Measurements from ENCODE around the gene CCT5. TPM values are rescaled to one million over a fixed set of nuclear protein-coding genes. Genes with fewer than 3 reads are reported as not detected.
"Not testable (repeated sequence)": the region's sequence is repeated elsewhere in the genome, so short reads cannot be mapped to it uniquely, and the experiment has no call there.

Gene CCT5
- polyA plus RNA-seq, 1 donor (not counting 4 experiments of a cell fraction or from before 2014, with no cell fraction given), result 558 TPM

DNA sequence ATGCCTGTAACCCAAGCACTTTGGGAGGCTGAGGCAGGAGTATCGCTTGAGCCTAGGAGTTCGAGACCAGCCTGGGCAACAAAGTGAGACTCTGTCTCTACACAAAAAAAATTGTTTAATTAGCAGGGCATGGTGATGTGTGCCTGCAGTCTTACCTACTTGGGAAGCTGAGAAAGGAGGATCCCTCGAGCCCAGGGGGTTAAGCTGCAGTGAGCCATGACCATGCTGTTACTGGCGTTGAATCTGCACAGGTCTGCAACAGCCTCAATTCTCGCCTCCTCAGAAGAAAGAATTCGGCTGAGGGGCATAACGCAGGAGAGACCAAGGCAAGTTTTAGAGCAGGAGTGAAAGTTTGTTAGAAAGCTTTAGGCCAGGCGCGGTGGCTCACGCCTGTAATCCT is 18.0 kb downstream of the CCT5 start:
- no peaks in the 10 kb centered on the region for H3K9me3 ChIP-seq (ENCODE audit: control insufficient read depth, low read depth, low read length)
- no peak overlapping the region for H3K4me3 ChIP-seq (ENCODE audit: control insufficient read depth in 2 of 3, extremely low read depth in 1 of 3, insufficient read depth in 2 of 3, low read depth in 1 of 3, low read length in 3 of 3)
- TF ChIP-seq CTCF (optimal IDR thresholded peaks at IDR 0.05 in 1 of 3, IDR thresholded peaks at IDR 0.05 in 1 of 3, conservative IDR thresholded peaks at IDR 0.05 in 1 of 3; ENCODE audit: extremely low read depth in 1 of 3, insufficient read depth in 2 of 3, low read length in 3 of 3), result no peak
- no peak for TF ChIP-seq EZH2 (IDR thresholded peaks at IDR 0.05; ENCODE audit: low read length)
- no peak overlapping the region for H3K9ac ChIP-seq (ENCODE audit: control insufficient read depth, extremely low read depth, insufficient read depth, low read length)
- FAIRE-seq (no peak), DNase-seq (ENCODE audit: low read depth, low spot score) (no peak)
- no peak overlapping the region for H3K27ac ChIP-seq (ENCODE audit: control insufficient read depth, insufficient read depth, low read length)
- peaks cover 15% of the 10 kb centered on the region for H3K4me1 ChIP-seq (ENCODE audit: control insufficient read depth, extremely low read depth, insufficient read depth, low read length)
- no peak overlapping the region for H3K4me2 ChIP-seq (ENCODE audit: control insufficient read depth, extremely low read depth, insufficient read depth, low read depth, low read length)
- H4K20me1 ChIP-seq (ENCODE audit: control insufficient read depth, extremely low read depth, insufficient read depth, low read length), result no peaks in the 10 kb centered on the region
- H3K27me3 ChIP-seq (ENCODE audit: control insufficient read depth, extremely low read depth, insufficient read depth, low read length), result no peaks in the 10 kb centered on the region
- no peaks in the 10 kb centered on the region for H3K79me2 ChIP-seq (ENCODE audit: control insufficient read depth, insufficient read depth, low read length)
- H3K9me1 ChIP-seq (ENCODE audit: control insufficient read depth, extremely low read depth, insufficient read depth, low read length), result peaks cover 3% of the 10 kb centered on the region
- no peak overlapping the region for H2AFZ ChIP-seq (ENCODE audit: control insufficient read depth, low read length)
- dilution Hi-C loops (cut with MboI; ENCODE audit: extremely low pct_ligation_motif_present, low sequenced_read_pairs), result no loop called here
- peaks cover 10 to 12% of the 10 kb centered on the region in 2 experiments for H3K36me3 ChIP-seq (ENCODE audit: control insufficient read depth in 2 of 2, extremely low read depth in 1 of 2, insufficient read depth in 2 of 2, low read length in 2 of 2)

GRCh38 chr5:10272053-10272874 is 22.2 kb downstream of the CCT5 start:
- Histone ChIP-seq H3K79me2 (ENCODE audit: control insufficient read depth, insufficient read depth, low read length) (no peaks in the 10 kb centered on the region), H3K9ac (ENCODE audit: control insufficient read depth, extremely low read depth, insufficient read depth, low read length) (no peak overlapping the region), H2AFZ (ENCODE audit: control insufficient read depth, low read length) (no peak overlapping the region), H3K9me3 (ENCODE audit: control insufficient read depth, low read depth, low read length) (no peaks in the 10 kb centered on the region), H3K27ac (ENCODE audit: control insufficient read depth, insufficient read depth, low read length) (no peak overlapping the region), H3K4me1 (ENCODE audit: control insufficient read depth, extremely low read depth, insufficient read depth, low read length) (peaks cover 8% of the 10 kb centered on the region), H3K27me3 (ENCODE audit: control insufficient read depth, extremely low read depth, insufficient read depth, low read length) (no peaks in the 10 kb centered on the region), H3K9me1 (ENCODE audit: control insufficient read depth, extremely low read depth, insufficient read depth, low read length) (peaks cover 3% of the 10 kb centered on the region), H3K4me2 (ENCODE audit: control insufficient read depth, extremely low read depth, insufficient read depth, low read depth, low read length) (no peak overlapping the region), H3K36me3 (ENCODE audit: control insufficient read depth in 2 of 2, extremely low read depth in 1 of 2, insufficient read depth in 2 of 2, low read length in 2 of 2) (no peaks in the 10 kb centered on the region), H3K4me3 (ENCODE audit: control insufficient read depth in 2 of 3, extremely low read depth in 1 of 3, insufficient read depth in 2 of 3, low read depth in 1 of 3, low read length in 3 of 3) (no peak overlapping the region), H4K20me1 (ENCODE audit: control insufficient read depth, extremely low read depth, insufficient read depth, low read length) (no peaks in the 10 kb centered on the region)
- dilution Hi-C loops (cut with MboI; ENCODE audit: extremely low pct_ligation_motif_present, low sequenced_read_pairs), result no loop called here
- FAIRE-seq, result no peak
- no peak for DNase-seq (ENCODE audit: low read depth, low spot score)
- TF ChIP-seq CTCF (optimal IDR thresholded peaks at IDR 0.05 in 1 of 3, IDR thresholded peaks at IDR 0.05 in 1 of 3, conservative IDR thresholded peaks at IDR 0.05 in 1 of 3; ENCODE audit: extremely low read depth in 1 of 3, insufficient read depth in 2 of 3, low read length in 3 of 3) (no peak), EZH2 (IDR thresholded peaks at IDR 0.05; ENCODE audit: low read length) (no peak)

DNA sequence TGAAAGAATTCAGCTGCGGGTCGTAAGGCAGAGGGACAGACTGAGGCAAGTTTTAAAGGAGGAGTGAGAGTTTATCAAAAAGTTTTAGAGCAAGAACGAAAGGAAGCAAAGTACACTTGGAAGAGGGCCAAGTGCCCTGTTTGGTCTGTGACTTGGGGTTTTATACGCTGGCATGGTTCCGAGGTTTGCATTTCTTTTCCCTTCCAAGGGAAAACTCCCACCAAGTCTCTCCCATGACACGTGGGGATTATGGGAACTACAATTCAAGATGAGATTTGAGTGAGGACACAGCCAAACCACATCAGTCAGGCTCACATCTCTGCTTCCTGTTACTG is 22.8 kb downstream of the CCT5 start:
- FAIRE-seq; H3K27me3 ChIP-seq (ENCODE audit: control insufficient read depth, extremely low read depth, insufficient read depth, low read length); H4K20me1 ChIP-seq (ENCODE audit: control insufficient read depth, extremely low read depth, insufficient read depth, low read length); H3K9ac ChIP-seq (ENCODE audit: control insufficient read depth, extremely low read depth, insufficient read depth, low read length); H3K4me2 ChIP-seq (ENCODE audit: control insufficient read depth, extremely low read depth, insufficient read depth, low read depth, low read length); H3K9me3 ChIP-seq (ENCODE audit: control insufficient read depth, low read depth, low read length); H2AFZ ChIP-seq (ENCODE audit: control insufficient read depth, low read length); H3K27ac ChIP-seq (ENCODE audit: control insufficient read depth, insufficient read depth, low read length); DNase-seq (ENCODE audit: low read depth, low spot score); H3K4me3 ChIP-seq (ENCODE audit: control insufficient read depth in 2 of 3, extremely low read depth in 1 of 3, insufficient read depth in 2 of 3, low read depth in 1 of 3, low read length in 3 of 3); H3K9me1 ChIP-seq (ENCODE audit: control insufficient read depth, extremely low read depth, insufficient read depth, low read length); dilution Hi-C loops (cut with MboI; ENCODE audit: extremely low pct_ligation_motif_present, low sequenced_read_pairs); H3K79me2 ChIP-seq (ENCODE audit: control insufficient read depth, insufficient read depth, low read length); H3K36me3 ChIP-seq (ENCODE audit: control insufficient read depth in 2 of 2, extremely low read depth in 1 of 2, insufficient read depth in 2 of 2, low read length in 2 of 2); H3K4me1 ChIP-seq (ENCODE audit: control insufficient read depth, extremely low read depth, insufficient read depth, low read length): not testable (repeated sequence)

Measured in keratinocyte (primary cell).